AG04449 (cell line): ENCODE measurements around the gene PIWIL4.

ENCODE experiments used
- CTCF ChIA-PET: fragments of 350-600 bp; formaldehyde crosslinking; extraction: SDS; loops from one replicate; lab custom pipeline; 2021; ENCODE audit warnings: antibody characterized with exemption; lab: Yijun Ruan, JAX
- POLR2A ChIA-PET: fragments of 400-600, 350-600 bp; formaldehyde crosslinking; extraction: SDS; loops from one replicate; lab custom pipeline; 2020; ENCODE audit warnings: antibody characterized with exemption, inconsistent platforms; lab: Yijun Ruan, JAX
- DNase-seq: peaks from one replicate; pipeline ENCODE4 v3.0.0-alpha.2; 2010; ENCODE audit warnings: low read depth, low spot score
- H3K4me3 ChIP-seq: 2 replicates; pipeline ENCODE4 v1.5.1; 2011; ENCODE audit warnings: low read depth, mild to moderate bottlenecking, control low read depth, low read length
- TF ChIP-seq, protein P1 (sequence below): IDR thresholded peaks from one replicate; pipeline ENCODE4 v1.5.1; 2011; ENCODE audit warnings: mild to moderate bottlenecking, moderate library complexity, low read length, control low read depth, inconsistent platforms; ENCODE audit not compliant: insufficient read depth; ENCODE audit errors: missing control alignments

Gene PIWIL4

DNA sequence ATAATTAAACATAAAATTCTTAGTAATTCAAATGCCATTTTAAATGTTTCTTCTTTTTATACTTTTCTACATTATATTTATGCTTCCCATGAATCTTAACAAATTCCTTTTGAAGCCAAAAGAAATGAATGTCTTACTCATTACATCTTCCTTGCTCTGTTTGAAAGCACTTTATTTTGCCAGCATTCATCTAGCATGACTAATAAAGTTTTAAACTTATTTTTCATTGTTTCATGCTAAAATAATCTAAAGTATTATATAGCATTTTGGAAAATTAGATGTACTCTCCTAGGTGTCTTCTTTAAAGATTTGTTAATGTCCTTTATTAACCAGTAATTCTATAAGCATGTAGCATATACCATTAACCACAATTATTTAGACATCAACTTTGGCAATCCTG, 9.7 kb upstream of the PIWIL4 start:
- ChIA-PET POLR2A (no interaction called here), CTCF (interaction anchor here (1.2 to 2.6 kb wide), 2 partner anchors 10 to 38 kb away, joined by 4 to 6 read pairs; no protein-coding TSS in a partner anchor)
- H3K4me3 ChIP-seq = no peak overlapping the region
- no peak for DNase-seq
- TF ChIP-seq, protein P1, sequence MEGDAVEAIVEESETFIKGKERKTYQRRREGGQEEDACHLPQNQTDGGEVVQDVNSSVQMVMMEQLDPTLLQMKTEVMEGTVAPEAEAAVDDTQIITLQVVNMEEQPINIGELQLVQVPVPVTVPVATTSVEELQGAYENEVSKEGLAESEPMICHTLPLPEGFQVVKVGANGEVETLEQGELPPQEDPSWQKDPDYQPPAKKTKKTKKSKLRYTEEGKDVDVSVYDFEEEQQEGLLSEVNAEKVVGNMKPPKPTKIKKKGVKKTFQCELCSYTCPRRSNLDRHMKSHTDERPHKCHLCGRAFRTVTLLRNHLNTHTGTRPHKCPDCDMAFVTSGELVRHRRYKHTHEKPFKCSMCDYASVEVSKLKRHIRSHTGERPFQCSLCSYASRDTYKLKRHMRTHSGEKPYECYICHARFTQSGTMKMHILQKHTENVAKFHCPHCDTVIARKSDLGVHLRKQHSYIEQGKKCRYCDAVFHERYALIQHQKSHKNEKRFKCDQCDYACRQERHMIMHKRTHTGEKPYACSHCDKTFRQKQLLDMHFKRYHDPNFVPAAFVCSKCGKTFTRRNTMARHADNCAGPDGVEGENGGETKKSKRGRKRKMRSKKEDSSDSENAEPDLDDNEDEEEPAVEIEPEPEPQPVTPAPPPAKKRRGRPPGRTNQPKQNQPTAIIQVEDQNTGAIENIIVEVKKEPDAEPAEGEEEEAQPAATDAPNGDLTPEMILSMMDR = no peak

- DNase-seq = no peak
- ChIA-PET POLR2A (no interaction called here), CTCF (interaction anchor here (2.6 kb wide), 1 partner anchor 10 kb away, joined by 6 read pairs; no protein-coding TSS in a partner anchor)
- TF ChIP-seq, protein P1 = no peak
- H3K4me3 ChIP-seq = no peak overlapping the region
Observed at GRCh38 chr11:94557992-94558391, 9.2 kb upstream of the PIWIL4 start.

DNA sequence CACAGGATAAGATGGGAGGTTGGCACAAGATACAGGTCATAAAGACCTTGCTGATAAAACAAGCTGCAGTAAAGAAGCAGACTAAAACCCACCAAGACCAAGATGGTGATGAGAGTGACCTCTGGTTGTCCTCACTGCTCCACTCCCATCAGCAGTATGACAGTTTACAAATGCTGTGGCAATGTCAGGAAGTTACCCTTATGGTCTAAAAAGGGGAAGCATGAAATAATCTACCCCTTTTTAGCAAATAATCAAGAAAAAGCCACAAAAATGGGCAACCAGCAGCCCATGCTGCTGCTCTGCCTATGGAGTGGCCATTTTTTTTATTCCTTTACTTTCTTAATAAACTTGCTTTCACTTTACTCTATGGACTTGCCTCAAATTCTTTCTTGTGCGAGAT, 8.7 kb upstream of the PIWIL4 start:
- TF ChIP-seq, protein P1 = no peak
- ChIA-PET POLR2A (no interaction called here), CTCF (interaction anchor here (1.3 to 2.6 kb wide), 4 partner anchors 11 to 40 kb away, joined by 4 to 13 read pairs (median 6); no protein-coding TSS in a partner anchor)
- no peak overlapping the region for H3K4me3 ChIP-seq
- no peak for DNase-seq

- TF ChIP-seq, protein P1 = no peak
- no peak overlapping the region for H3K4me3 ChIP-seq
- no peak for DNase-seq
- POLR2A ChIA-PET = no interaction called here
- CTCF ChIA-PET = interaction anchor here (0.9 to 2.6 kb wide), 5 partner anchors 11 to 43 kb away, joined by 3 to 13 read pairs (median 5); no protein-coding TSS in a partner anchor
Observed at GRCh38 chr11:94558932-94559331, 8.2 kb upstream of the PIWIL4 start.

DNA sequence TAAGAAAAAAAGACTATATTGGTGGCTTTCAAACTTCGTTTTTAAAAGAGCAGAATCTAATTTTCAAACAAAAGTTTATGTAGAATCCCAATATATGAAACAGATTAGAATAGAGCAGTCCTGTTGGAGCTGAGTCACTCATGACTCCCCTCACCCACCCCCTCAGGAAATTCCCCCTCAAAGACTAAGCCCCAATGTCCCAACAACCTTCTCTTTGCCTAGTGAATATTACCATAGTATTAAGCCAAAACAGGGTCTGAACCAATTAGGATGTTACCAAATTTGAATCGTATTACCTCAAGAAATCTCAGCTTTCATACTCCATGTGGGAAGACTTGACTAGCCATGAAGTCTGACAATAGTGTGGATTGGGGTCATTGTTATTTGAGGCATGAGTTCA, 7.8 kb upstream of the PIWIL4 start:
- ChIA-PET CTCF (interaction anchor here (0.8 to 2.6 kb wide), 6 partner anchors 12 to 63 kb away, joined by 3 to 13 read pairs (median 4); no protein-coding TSS in a partner anchor), POLR2A (no interaction called here)
- TF ChIP-seq, protein P1 = no peak
- no peak overlapping the region for H3K4me3 ChIP-seq
- DNase-seq = no peak

- POLR2A ChIA-PET = no interaction called here
- no peak overlapping the region for H3K4me3 ChIP-seq
- CTCF ChIA-PET = interaction anchor here (0.7 to 1.1 kb wide), 4 partner anchors 15 to 666 kb away, joined by 3 to 5 read pairs (median 4); no protein-coding TSS in a partner anchor
- TF ChIP-seq, protein P1 = no peak
- no peak for DNase-seq
Observed at GRCh38 chr11:94560834-94561233, 6.3 kb upstream of the PIWIL4 start.
